GM12891 (cell line): Measurements from ENCODE around the gene TMPRSS11B.

Experiments
- POLR2A ChIP-seq: IDR thresholded peaks from 2 replicates; pipeline ENCODE4 v1.6.1; 2011; ENCODE audit warnings: low read depth, low read length, control low read depth
- POLR2AphosphoS5 ChIP-seq: IDR thresholded peaks from 2 replicates; pipeline ENCODE4 v1.6.1; 2011; ENCODE audit warnings: low read depth, low read length, control low read depth
- POU2F2 ChIP-seq: IDR thresholded peaks from 2 replicates; pipeline ENCODE4 v1.6.1; 2011; ENCODE audit warnings: low read depth, mild to moderate bottlenecking, control low read depth, low read length, moderate library complexity
- TAF1 ChIP-seq: IDR thresholded peaks from 2 replicates; pipeline ENCODE4 v1.6.1; 2011; ENCODE audit warnings: low read depth, low read length, control low read depth

- no peak for TF ChIP-seq POLR2A
- no peak for TF ChIP-seq POU2F2
- TF ChIP-seq TAF1, result no peak
- TF ChIP-seq POLR2AphosphoS5, result no peak
Measured at GRCh38 chr4:68267433-68267944, 22.0 kb upstream of the TMPRSS11B start.
